ENCODE results near the gene IMMP2L. TPM values are rescaled to one million over a fixed set of nuclear protein-coding genes. Genes with fewer than 3 reads are reported as not detected.

Gene IMMP2L
- total and polyA plus RNA-seq, 2 of the 13 experiments (the other 11 are each of a cell fraction or from before 2014, with no cell fraction given), result 7.8 to 16.9 TPM

DNA sequence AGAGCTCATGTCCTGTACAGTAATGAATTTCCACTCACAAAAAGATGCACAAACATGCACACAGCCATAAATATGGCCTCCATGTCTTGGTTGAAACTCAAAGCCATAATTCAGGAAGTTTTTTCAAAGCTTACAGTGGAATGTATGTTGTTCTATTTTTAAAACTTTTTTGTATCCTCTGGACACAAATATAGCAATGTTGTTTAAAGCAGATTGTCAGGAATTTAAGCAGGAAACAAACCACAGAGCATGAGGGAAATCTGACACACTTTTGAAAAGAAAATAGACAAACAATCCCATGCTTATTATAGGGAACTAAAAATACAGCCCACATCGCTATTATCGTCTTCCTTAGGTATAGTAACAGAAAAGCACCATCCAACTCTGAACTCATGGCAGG lies 449.9 kb downstream of the IMMP2L start (continued):
- no peak for TF ChIP-seq BCLAF1 (IDR thresholded peaks at IDR 0.05)
- no peak for TF ChIP-seq BORCS8-MEF2B (CRISPR knock-in tag; IDR thresholded peaks at IDR 0.05)
- TF ChIP-seq ADNP (CRISPR knock-in tag; IDR thresholded peaks at IDR 0.05), result no peak
- no peak for TF ChIP-seq POLR2G (IDR thresholded peaks at IDR 0.05; ENCODE audit: low read depth, low read length)

DNA sequence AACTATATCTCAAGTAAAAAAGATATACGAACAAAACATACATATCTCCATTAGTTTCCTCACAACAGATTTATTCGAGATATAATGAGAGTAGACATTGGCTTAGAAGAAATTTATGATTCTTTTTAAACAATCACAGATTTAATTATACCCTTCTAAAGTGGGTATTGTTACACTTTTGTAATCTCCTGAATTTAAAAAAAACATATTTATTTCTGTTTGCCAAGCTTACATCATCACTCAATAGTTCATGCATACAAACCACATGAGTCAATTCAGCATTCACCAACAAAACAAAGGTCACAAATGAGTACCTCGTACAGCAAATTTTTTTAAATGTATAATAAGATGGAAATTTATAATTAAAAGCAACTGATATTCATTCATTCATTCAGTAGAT lies 453.8 kb downstream of the IMMP2L start:
- FAIRE-seq, result no peak
- 70% methylated on average over 3 of the region's 3 CpGs for WGBS (ENCODE audit: low lambda C conversion rate)
- BruUV-seq (replicated peaks), result no TSS peak
- in situ Hi-C loops (cut with HindIII; ENCODE audit: extremely low pct_ligation_motif_present, low pct_unique_long_range_greater_than_20kb) (no loop called here), intact Hi-C loops (cut with micrococcal nuclease; ENCODE audit: unreplicated experiment) (no loop called here)
- ChIA-PET POLR2A (no interaction called here), CTCF (ENCODE audit: low intra/inter-chr PET ratio, low total read pairs) (no interaction called here)
- Histone ChIP-seq H3K36me3 (replicated peaks in 1 of 2; ENCODE audit: control insufficient read depth in 1 of 2, insufficient read depth in 2 of 2, low read length in 2 of 2) (no peaks in the 10 kb centered on the region), H3K9ac (ENCODE audit: insufficient read depth, low read depth, low read length) (no peak overlapping the region), H3K4me3 (replicated peaks in 1 of 3; ENCODE audit: insufficient read depth in 1 of 3, low read depth in 2 of 3, low read length in 3 of 3) (no peak overlapping the region), H4K20me1 (ENCODE audit: insufficient read depth, low read length) (no peaks in the 10 kb centered on the region), H3K27ac (ENCODE audit: extremely low read length, insufficient read depth, low read length) (no peak overlapping the region), H3K27me3 (ENCODE audit: control insufficient read depth in 1 of 2, insufficient read depth in 2 of 2, low read length in 2 of 2) (no peaks in the 10 kb centered on the region), H2AFZ (ENCODE audit: low read length) (no peak overlapping the region), H3K4me2 (ENCODE audit: low read depth, low read length) (no peak overlapping the region), H3K4me1 (ENCODE audit: insufficient read depth, low read length) (no peaks in the 10 kb centered on the region), H3K79me2 (ENCODE audit: insufficient read depth, low read length) (no peaks in the 10 kb centered on the region), H3K9me3 (ENCODE audit: low read length) (no peaks in the 10 kb centered on the region)
- peak; percentile 4 for DNase-seq (ENCODE audit: low spot score)
- no peak for ATAC-seq
- TF ChIP-seq ZNF609 (CRISPR knock-in tag; IDR thresholded peaks at IDR 0.05; ENCODE audit: borderline replicate concordance) (no peak), GFI1 (CRISPR knock-in tag; IDR thresholded peaks at IDR 0.05; ENCODE audit: borderline replicate concordance) (no peak), KLF13 (CRISPR knock-in tag; IDR thresholded peaks at IDR 0.05) (no peak), ZNF614 (CRISPR knock-in tag; IDR thresholded peaks at IDR 0.05; ENCODE audit: borderline replicate concordance) (no peak), MTF1 (CRISPR knock-in tag; IDR thresholded peaks at IDR 0.05) (no peak), PHB2 (IDR thresholded peaks at IDR 0.05; ENCODE audit: partially characterized antibody) (no peak), GABPB1 (CRISPR knock-in tag; IDR thresholded peaks at IDR 0.05) (no peak), ZSCAN30 (CRISPR knock-in tag; IDR thresholded peaks at IDR 0.05) (no peak), FOXO1 (CRISPR knock-in tag; IDR thresholded peaks at IDR 0.05) (no peak), ZNF446 (CRISPR knock-in tag; IDR thresholded peaks at IDR 0.05) (no peak), CCAR2 (optimal IDR thresholded peaks at IDR 0.05; ENCODE audit: low read depth, low read length) (no peak), ZNF552 (CRISPR knock-in tag; IDR thresholded peaks at IDR 0.05; ENCODE audit: borderline replicate concordance) (no peak), SUZ12 (IDR thresholded peaks at IDR 0.05; ENCODE audit: low read depth, low read length) (no peak), IRF2 (CRISPR knock-in tag; IDR thresholded peaks at IDR 0.05) (no peak), ZNF773 (CRISPR knock-in tag; IDR thresholded peaks at IDR 0.05; ENCODE audit: borderline replicate concordance) (no peak), POLR2G (IDR thresholded peaks at IDR 0.05; ENCODE audit: low read depth, low read length) (no peak)

Data from HepG2 (cell line).